Thyroid gland (tissue), 4 donors: ENCODE measurements around the gene UBE2QL1.

Experiments used
- POLR2A ChIP-seq, 2 donors: fragments of 450-650 bp; IDR thresholded peaks; one replicate each; pipeline ENCODE4 v1.6.1; 2017; ENCODE audit warnings: antibody characterized with exemption in 2 of 2, mild to moderate bottlenecking in 2 of 2, moderate library complexity in 1 of 2
- TF ChIP-seq, protein P1 (sequence below), 6 experiments: fragments of 200-600 bp in 3 of 6; fragments of 450-650 bp in 3 of 6; sonication (generic) in 3 of 6; IDR thresholded peaks; one replicate each; pipeline ENCODE4 v1.5.1; 2016 to 2019; ENCODE audit warnings: antibody characterized with exemption in 6 of 6, mild to moderate bottlenecking in 2 of 6, inconsistent platforms in 1 of 6, moderate library complexity in 1 of 6

DNA sequence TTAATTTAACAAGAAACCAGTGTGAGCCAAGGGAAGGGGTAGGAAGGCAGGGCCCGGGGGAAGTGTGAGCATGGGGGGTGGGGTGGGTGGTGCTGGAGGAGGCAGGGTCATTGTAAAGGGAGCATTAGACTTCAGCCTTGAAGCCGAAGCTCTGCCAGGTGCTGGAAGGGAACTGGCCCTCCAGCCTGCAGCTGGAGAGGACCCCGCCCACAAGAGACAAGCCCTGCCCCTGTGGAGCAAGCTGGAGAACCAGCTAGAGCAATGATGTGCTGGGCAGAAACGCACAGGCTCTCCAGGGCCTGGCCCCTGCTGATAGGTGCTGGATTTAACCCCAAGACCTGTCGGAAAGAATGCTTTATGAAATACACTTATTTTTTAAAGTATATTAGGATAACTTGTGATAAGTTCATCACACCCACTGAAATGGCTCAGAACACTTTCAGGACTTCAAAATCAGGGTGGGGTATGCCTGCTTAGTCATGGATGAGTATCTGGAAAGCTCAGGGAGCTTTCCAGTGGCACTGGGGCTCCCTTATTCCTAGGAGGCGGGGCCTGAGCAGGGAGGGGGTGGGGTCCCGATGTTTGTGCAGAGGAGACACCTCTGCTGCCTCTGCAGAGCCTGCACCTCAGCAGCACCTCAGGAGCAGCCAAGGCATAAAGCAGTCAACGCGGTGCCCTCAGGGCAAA is 27.1 kb downstream of the UBE2QL1 start:
- TF ChIP-seq, protein P1, sequence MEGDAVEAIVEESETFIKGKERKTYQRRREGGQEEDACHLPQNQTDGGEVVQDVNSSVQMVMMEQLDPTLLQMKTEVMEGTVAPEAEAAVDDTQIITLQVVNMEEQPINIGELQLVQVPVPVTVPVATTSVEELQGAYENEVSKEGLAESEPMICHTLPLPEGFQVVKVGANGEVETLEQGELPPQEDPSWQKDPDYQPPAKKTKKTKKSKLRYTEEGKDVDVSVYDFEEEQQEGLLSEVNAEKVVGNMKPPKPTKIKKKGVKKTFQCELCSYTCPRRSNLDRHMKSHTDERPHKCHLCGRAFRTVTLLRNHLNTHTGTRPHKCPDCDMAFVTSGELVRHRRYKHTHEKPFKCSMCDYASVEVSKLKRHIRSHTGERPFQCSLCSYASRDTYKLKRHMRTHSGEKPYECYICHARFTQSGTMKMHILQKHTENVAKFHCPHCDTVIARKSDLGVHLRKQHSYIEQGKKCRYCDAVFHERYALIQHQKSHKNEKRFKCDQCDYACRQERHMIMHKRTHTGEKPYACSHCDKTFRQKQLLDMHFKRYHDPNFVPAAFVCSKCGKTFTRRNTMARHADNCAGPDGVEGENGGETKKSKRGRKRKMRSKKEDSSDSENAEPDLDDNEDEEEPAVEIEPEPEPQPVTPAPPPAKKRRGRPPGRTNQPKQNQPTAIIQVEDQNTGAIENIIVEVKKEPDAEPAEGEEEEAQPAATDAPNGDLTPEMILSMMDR (IDR thresholded peaks at IDR 0.05) = no peak
- TF ChIP-seq POLR2A (IDR thresholded peaks at IDR 0.05) = no peak
